Measurements from ENCODE around the gene CYP2B6. TPM values are rescaled to one million over a fixed set of nuclear protein-coding genes. Genes with fewer than 3 reads are reported as not detected.
"Not testable (repeated sequence)": the region's sequence is repeated elsewhere in the genome, so short reads cannot be mapped to it uniquely, and the experiment has no call there.

Gene CYP2B6
- total and polyA plus RNA-seq, 2 donors (not counting 3 experiments of a cell fraction or from before 2014, with no cell fraction given), result not detected

- H3K27me3 ChIP-seq (ENCODE audit: control insufficient read depth in 2 of 2, insufficient read depth in 2 of 2, low read length in 2 of 2); H2AFZ ChIP-seq (ENCODE audit: low read depth, low read length); POLR2A ChIA-PET; CTCF ChIA-PET; H3K79me2 ChIP-seq (ENCODE audit: control insufficient read depth, insufficient read depth, low read length); DNase-seq (ENCODE audit: low read depth, low spot score); H3K4me3 ChIP-seq (replicated peaks in 1 of 3; ENCODE audit: insufficient read depth in 1 of 3, low read depth in 1 of 3, low read length in 3 of 3); H3K4me2 ChIP-seq (ENCODE audit: insufficient read depth, low read length); BruUV-seq (replicated peaks); H3K9me1 ChIP-seq (replicated peaks; ENCODE audit: control insufficient read depth, extremely low read depth, insufficient read depth, low read length); H3K9ac ChIP-seq (replicated peaks; ENCODE audit: extremely low read depth, insufficient read depth, low read length); H3K27ac ChIP-seq (ENCODE audit: insufficient read depth, low read depth, low read length); H3K4me1 ChIP-seq (ENCODE audit: control insufficient read depth, extremely low read depth, insufficient read depth, low read length); dilution Hi-C loops (cut with MboI; ENCODE audit: extremely low pct_ligation_motif_present, low sequenced_read_pairs); FAIRE-seq; intact Hi-C loops (cut with micrococcal nuclease); H3K9me3 ChIP-seq (replicated peaks; ENCODE audit: control insufficient read depth, insufficient read depth, low read length); H4K20me1 ChIP-seq (replicated peaks; ENCODE audit: control insufficient read depth, extremely low read depth, insufficient read depth, low read length); H3K36me3 ChIP-seq (ENCODE audit: control insufficient read depth in 2 of 2, extremely low read depth in 1 of 2, insufficient read depth in 2 of 2, low read length in 2 of 2): not testable (repeated sequence)
Measured at GRCh38 chr19:41003656-41004055, 12.6 kb downstream of the CYP2B6 start.

- no TSS peak for BruUV-seq (replicated peaks)
- Histone ChIP-seq H3K9me1 (replicated peaks; ENCODE audit: control insufficient read depth, extremely low read depth, insufficient read depth, low read length) (no peaks in the 10 kb centered on the region), H4K20me1 (replicated peaks; ENCODE audit: control insufficient read depth, extremely low read depth, insufficient read depth, low read length) (no peaks in the 10 kb centered on the region), H3K79me2 (ENCODE audit: control insufficient read depth, insufficient read depth, low read length) (no peaks in the 10 kb centered on the region), H3K36me3 (ENCODE audit: control insufficient read depth in 2 of 2, extremely low read depth in 1 of 2, insufficient read depth in 2 of 2, low read length in 2 of 2) (no peaks in the 10 kb centered on the region), H3K4me2 (ENCODE audit: insufficient read depth, low read length) (no peak overlapping the region), H3K27ac (ENCODE audit: insufficient read depth, low read depth, low read length) (no peak overlapping the region), H3K9me3 (replicated peaks; ENCODE audit: control insufficient read depth, insufficient read depth, low read length) (no peaks in the 10 kb centered on the region), H3K27me3 (ENCODE audit: control insufficient read depth in 2 of 2, insufficient read depth in 2 of 2, low read length in 2 of 2) (peaks cover 2 to 6% of the 10 kb centered on the region in 2 experiments), H3K9ac (replicated peaks; ENCODE audit: extremely low read depth, insufficient read depth, low read length) (no peak overlapping the region), H2AFZ (ENCODE audit: low read depth, low read length) (no peak overlapping the region), H3K4me3 (replicated peaks in 1 of 3; ENCODE audit: insufficient read depth in 1 of 3, low read depth in 1 of 3, low read length in 3 of 3) (no peak overlapping the region), H3K4me1 (ENCODE audit: control insufficient read depth, extremely low read depth, insufficient read depth, low read length) (no peaks in the 10 kb centered on the region)
- ChIA-PET CTCF (no interaction called here), POLR2A (no interaction called here)
- DNase-seq (ENCODE audit: low read depth, low spot score), result no peak
- dilution Hi-C loops (cut with MboI; ENCODE audit: extremely low pct_ligation_motif_present, low sequenced_read_pairs), result no loop called here
- TF ChIP-seq EZH2 (IDR thresholded peaks at IDR 0.05; ENCODE audit: borderline replicate concordance, low read depth, low read length, severe bottlenecking), result no peak
- no peak for TF ChIP-seq FOS (IDR thresholded peaks at IDR 0.05; ENCODE audit: borderline replicate concordance, insufficient read depth, low read length)
- TF ChIP-seq MYC (IDR thresholded peaks at IDR 0.05; ENCODE audit: low read depth, low read length), result no peak
- TF ChIP-seq CTCF (IDR thresholded peaks at IDR 0.05; ENCODE audit: extremely low read depth in 1 of 2, insufficient read depth in 1 of 2, low read depth in 1 of 2, low read length in 2 of 2), result no peak
- no peak for TF ChIP-seq MAX (IDR thresholded peaks at IDR 0.05; ENCODE audit: insufficient read depth, insufficient read length)
- no peak for TF ChIP-seq POLR2A (IDR thresholded peaks at IDR 0.05; ENCODE audit: low read depth, low read length)
- no peak for TF ChIP-seq POLR2AphosphoS5 (IDR thresholded peaks at IDR 0.05; ENCODE audit: insufficient read depth, low read depth, low read length)
- no peak for TF ChIP-seq JUN (IDR thresholded peaks at IDR 0.05; ENCODE audit: borderline replicate concordance, insufficient read depth, insufficient read length, low read depth)
- TF ChIP-seq GATA2 (IDR thresholded peaks at IDR 0.05; ENCODE audit: insufficient read depth, insufficient read length, low read depth, low read length), result no peak
- intact Hi-C loops (cut with micrococcal nuclease), result no loop called here
- no peak for FAIRE-seq
Measured at GRCh38 chr19:41009700-41010235, 18.7 kb downstream of the CYP2B6 start.

Data from endothelial cell of umbilical vein (primary cell).